HG02588 (cell line): ENCODE measurements around the gene DHX16.

ENCODE experiments used
- ATAC-seq: cut with Tn5 transposase; IDR thresholded peaks from one replicate; pipeline ENCODE4 v1.9.1; 2021; ENCODE audit warnings: mild to moderate bottlenecking, moderate library complexity; ENCODE audit not compliant: unreplicated experiment

The DHX16 gene

GRCh38 chr6:30641048-30641447, 31.8 kb downstream of the DHX16 start:
- no peak for ATAC-seq

GRCh38 chr6:30640481-30640880, 32.3 kb downstream of the DHX16 start:
- ATAC-seq, result no peak

- no peak for ATAC-seq
These were observed 37.0 kb downstream of the DHX16 start for GRCh38 chr6:30635834-30636233.

DNA sequence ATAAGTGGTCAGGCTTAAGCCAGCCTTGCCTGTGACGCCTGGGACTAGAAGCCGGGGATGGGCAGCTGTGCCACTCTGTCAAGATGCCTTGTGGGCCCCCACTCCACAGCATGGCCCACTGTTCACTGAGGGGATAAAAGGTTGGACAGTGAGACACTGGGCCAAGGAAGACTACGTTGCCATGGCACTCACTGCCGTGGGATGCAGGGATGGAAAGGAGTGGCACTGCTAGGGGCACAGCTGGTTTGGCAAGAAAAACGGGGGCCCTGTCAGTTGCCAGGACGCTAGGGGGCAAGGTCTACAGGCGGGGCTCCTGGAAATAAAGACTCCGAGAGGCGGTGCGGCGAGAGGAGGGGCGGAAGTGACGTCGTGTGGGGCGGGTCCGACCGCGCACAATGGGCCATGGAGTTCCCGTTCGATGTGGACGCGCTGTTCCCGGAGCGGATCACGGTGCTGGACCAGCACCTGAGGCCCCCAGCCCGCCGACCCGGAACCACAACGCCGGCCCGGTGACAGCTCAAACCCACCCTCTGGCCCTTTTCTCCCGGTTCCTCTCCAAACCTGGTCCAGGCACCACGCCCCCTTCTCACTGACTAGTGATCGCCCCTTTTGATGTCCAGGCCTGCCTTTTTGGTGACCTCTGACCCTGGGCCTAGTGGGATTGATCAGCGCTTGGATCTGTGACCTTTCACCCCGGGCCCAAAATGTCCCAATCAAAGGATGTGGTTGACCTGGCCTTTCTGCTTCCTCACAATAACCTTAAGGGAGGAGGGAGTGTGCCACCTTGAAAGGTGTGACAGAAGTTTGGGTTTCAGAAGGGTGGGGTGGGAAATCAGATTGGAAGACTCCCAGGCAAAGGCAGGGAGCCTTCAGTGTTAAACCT, 46.1 kb downstream of the DHX16 start, which contains the start of gene ATAT1:
Gene ATAT1 (plus strand): TSS at position 391 of the 883 bp plus-strand sequence.
- ATAC-seq, result peak; percentile 86

DNA sequence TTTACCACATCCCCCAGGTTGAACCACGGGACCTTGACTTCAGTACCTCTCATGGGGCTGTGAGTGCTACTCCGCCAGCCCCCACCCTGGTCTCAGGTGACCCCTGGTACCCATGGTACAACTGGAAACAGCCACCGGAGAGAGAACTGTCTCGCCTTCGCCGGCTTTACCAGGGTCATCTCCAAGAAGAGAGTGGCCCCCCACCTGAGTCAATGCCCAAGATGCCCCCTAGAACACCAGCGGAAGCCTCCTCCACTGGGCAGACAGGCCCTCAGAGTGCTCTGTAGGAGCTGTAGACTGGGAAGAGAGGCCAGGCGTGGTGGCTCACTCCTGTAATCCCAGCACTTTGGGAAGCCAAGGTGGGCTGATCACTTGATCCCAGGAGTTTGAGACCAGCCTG, 47.3 kb downstream of the DHX16 start:
- ATAC-seq, result no peak

GRCh38 chr6:30619561-30619960, 53.2 kb downstream of the DHX16 start:
- ATAC-seq, result no peak

- ATAC-seq, result no peak
These were observed 54.5 kb downstream of the DHX16 start for GRCh38 chr6:30618270-30618797.

GRCh38 chr6:30617565-30618269, 55.1 kb downstream of the DHX16 start, which contains the start of gene MRPS18B:
Gene MRPS18B (plus strand): TSS chr6:30617840. CDS start chr6:30617866, 26 bp downstream.
- peak; percentile 80 for ATAC-seq

- ATAC-seq, result peak; percentile 77
These were observed 55.8 kb downstream of the DHX16 start, which contains the start of gene PPP1R10 for GRCh38 chr6:30616811-30617564. Gene PPP1R10 (minus strand): TSS chr6:30617243. CDS start chr6:30609944, 7,299 bp downstream.

GRCh38 chr6:30615958-30616810, 56.6 kb downstream of the DHX16 start:
- no peak for ATAC-seq

DNA sequence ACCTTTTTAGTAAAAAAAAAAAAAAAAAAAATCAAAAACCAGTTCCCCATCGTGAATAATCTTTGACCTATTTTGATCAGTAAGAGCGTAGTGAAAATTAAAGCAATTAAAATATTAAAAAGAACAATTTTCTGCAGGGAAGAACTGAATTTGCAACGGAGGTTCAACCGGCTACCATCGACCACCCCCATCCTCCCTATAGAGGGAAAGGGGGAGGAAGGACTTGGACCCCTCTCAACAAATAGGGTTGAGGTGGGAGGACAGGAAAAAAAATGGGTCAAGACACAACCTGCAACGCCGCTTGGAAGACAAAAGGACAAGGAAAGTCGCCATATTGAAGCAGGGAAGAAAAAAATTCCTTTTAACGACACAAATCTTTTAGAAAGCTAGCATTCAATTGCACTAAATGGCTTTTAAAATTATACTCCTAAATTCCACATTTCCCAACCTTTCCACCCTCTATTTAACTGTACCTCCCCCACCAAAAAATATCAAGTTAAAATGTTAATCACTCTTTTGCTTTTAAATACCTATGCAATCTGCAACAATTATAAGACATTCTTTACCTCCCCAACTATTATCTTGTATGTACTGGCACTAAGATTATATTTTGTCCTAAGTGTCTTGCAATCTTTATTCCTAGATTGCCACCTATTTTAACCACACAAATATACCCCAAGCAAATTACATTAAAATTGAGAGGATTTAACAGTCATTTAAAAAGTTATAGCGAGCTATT, 57.4 kb downstream of the DHX16 start:
- ATAC-seq, result no peak

- no peak for ATAC-seq
These were observed 58.0 kb downstream of the DHX16 start for GRCh38 chr6:30614843-30615218.

DNA sequence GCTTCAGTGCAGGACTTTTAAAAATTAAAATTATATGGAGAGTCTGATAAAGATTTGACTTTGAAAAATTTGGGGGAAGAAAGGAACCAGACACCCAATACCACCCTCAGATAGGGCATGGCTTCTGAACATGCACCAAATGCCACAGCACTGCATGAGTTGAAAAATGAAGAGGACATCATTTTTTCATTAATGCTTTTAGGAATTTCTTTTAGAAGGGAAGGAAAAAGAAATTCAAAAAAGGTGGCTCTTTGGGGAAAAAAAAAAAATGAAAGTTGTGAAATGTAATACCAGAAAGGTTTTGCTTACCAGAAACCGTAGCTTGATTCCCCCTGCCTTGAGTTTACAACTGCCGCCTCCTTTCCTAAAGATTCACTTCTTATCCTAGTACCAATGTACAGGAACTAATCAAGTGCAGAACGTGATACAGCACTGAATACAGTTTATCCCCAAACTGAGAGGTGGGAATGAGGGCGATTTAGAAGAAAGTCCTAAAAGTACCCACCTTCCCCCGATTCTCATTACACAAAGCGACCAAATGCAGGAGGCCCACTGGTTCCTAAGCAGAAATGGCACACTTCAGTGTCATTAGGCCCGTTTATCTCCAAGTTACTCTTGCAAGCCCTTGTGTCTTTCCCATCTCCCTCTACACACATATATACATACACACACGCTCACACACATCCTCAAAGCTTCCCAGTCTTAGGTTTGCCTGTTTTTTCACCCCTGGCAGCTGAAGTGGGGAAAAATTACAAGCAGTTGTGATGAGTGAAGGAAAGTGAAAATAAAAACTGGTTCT, 58.6 kb downstream of the DHX16 start:
- ATAC-seq, result no peak

- no peak for ATAC-seq
These were observed 59.4 kb downstream of the DHX16 start for GRCh38 chr6:30613251-30614043.

DNA sequence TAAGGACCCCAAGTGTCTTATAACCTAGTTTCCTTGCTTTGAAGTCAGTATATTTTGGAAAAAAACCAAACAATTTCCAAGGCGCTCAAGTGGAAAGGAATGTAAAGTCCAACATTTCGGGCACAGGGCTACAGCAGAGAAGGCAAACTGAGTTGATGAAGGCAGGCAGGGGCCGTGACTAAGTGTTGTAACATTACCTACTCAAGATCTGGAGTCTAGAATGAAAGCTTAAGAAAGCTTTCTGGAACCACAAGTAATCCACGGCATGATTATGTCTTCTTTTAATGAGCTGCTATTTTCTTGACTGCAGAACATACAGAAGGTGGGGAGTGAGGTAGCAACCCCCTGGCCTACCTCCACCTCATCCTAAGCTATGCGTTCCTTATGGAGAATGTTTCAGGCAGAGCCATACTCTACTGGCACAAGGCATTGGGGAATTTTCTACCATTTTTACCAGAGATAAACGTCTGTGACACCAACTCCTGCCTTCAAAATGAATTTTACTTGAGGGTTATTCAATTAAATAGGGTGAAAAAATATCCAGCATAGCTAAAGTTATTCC, 60.0 kb downstream of the DHX16 start:
- no peak for ATAC-seq

GRCh38 chr6:30612213-30612612, 60.6 kb downstream of the DHX16 start:
- ATAC-seq, result no peak

DNA sequence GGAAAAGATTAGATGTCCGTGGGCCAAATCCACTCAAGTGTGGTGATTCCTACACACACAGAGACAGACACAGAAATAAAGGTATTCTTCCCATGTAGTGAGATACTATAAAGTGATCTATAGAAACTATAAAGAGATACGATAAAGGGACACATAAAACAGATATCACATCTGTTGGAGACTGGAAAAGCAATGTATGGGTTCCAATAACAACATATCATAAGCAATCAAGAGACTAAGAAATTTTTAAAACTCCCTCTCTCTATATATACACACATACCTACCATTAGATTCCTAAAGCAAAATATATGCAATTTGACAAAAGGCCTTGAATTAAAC, 61.0 kb downstream of the DHX16 start:
- no peak for ATAC-seq
